Measurements from ENCODE around the gene FARP2. TPM values are rescaled to one million over a fixed set of nuclear protein-coding genes. Genes with fewer than 3 reads are reported as not detected.
"Not testable (repeated sequence)": the region's sequence is repeated elsewhere in the genome, so short reads cannot be mapped to it uniquely, and the experiment has no call there.

The FARP2 gene
- total RNA-seq, 1 donor from 2014 or later, result 67.7 TPM

DNA sequence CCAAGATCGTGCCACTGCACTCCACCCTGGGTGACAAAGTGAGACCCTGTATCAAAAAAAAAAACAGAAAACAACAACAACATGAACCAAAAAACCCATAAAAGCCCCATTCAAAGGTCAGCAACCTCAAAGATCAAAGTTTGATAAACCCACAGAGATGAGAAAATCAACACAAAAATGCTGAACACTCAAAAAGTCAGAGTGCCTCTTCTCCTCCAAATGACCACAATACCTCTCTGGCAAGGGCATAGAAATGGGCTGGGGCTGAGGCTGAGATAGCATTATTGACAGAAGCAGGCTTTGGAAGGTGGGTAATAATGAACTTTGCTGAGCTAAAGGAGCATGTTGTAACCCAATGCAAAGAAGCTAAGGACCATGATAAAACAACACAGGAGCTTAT is 66.3 kb downstream of the FARP2 start:
- peaks cover 25% of the 10 kb centered on the region for H3K36me3 Mint-ChIP-seq (ENCODE audit: unreplicated experiment)
- no peak overlapping the region for H3K27ac Mint-ChIP-seq (ENCODE audit: unreplicated experiment)
- no peaks in the 10 kb centered on the region for H3K9me3 Mint-ChIP-seq (ENCODE audit: unreplicated experiment)
- TF ChIP-seq, protein P1, sequence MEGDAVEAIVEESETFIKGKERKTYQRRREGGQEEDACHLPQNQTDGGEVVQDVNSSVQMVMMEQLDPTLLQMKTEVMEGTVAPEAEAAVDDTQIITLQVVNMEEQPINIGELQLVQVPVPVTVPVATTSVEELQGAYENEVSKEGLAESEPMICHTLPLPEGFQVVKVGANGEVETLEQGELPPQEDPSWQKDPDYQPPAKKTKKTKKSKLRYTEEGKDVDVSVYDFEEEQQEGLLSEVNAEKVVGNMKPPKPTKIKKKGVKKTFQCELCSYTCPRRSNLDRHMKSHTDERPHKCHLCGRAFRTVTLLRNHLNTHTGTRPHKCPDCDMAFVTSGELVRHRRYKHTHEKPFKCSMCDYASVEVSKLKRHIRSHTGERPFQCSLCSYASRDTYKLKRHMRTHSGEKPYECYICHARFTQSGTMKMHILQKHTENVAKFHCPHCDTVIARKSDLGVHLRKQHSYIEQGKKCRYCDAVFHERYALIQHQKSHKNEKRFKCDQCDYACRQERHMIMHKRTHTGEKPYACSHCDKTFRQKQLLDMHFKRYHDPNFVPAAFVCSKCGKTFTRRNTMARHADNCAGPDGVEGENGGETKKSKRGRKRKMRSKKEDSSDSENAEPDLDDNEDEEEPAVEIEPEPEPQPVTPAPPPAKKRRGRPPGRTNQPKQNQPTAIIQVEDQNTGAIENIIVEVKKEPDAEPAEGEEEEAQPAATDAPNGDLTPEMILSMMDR (IDR thresholded peaks at IDR 0.05; ENCODE audit: partially characterized antibody, unreplicated experiment), result no peak
- no peaks in the 10 kb centered on the region for H3K4me1 Mint-ChIP-seq (ENCODE audit: low read depth, unreplicated experiment)
- H3K4me3 Mint-ChIP-seq (ENCODE audit: unreplicated experiment), result no peak overlapping the region
- no peak for DNase-seq
- H3K27me3 Mint-ChIP-seq (ENCODE audit: unreplicated experiment), result peaks cover 2% of the 10 kb centered on the region

DNA sequence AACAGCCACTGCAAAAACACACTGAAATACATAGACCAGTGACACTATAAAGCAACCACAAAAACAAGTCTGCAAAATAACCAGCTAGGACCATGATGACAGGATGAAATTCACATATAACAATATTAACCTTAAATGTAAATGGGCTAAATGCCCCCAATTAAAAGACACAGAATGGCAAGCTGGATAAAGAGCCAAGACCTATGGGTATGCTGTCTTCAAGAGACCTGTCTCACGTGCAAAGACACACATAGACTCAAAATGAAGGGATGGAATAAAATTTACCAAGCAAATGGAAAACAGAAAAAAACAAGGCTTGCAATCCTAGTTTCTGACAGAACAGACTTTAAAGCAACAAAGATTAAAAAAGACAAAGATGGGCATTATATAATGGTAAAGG is 67.4 kb downstream of the FARP2 start:
- H3K9me3 Mint-ChIP-seq (ENCODE audit: unreplicated experiment); H3K27me3 Mint-ChIP-seq (ENCODE audit: unreplicated experiment); H3K4me3 Mint-ChIP-seq (ENCODE audit: unreplicated experiment); H3K27ac Mint-ChIP-seq (ENCODE audit: unreplicated experiment); DNase-seq; H3K4me1 Mint-ChIP-seq (ENCODE audit: low read depth, unreplicated experiment): not testable (repeated sequence)
- peaks cover 25% of the 10 kb centered on the region for H3K36me3 Mint-ChIP-seq (ENCODE audit: unreplicated experiment)

DNA sequence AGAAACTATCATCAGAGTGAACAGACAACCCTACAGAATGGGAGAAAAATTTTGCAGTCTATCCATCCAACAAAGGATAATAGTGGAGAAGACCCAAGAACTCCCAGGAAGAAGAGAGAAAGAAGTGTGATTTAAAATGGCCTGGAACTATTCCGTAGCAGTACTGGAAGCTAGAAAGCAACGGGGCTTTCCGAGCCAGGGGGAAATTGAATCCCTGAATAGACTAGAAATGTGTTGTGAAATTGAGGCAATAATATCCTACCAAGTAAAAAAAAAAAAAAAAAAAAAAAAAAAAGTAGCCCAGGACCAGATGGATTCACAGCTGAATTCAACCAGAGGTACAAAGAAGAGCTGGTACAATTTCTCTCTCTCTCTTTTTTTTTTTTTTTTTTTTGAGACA is 69.3 kb downstream of the FARP2 start:
- H3K36me3 Mint-ChIP-seq (ENCODE audit: unreplicated experiment), result peaks cover 29% of the 10 kb centered on the region
- no peak overlapping the region for H3K4me3 Mint-ChIP-seq (ENCODE audit: unreplicated experiment)
- TF ChIP-seq, protein P1 (IDR thresholded peaks at IDR 0.05; ENCODE audit: partially characterized antibody, unreplicated experiment), result no peak
- no peaks in the 10 kb centered on the region for H3K9me3 Mint-ChIP-seq (ENCODE audit: unreplicated experiment)
- peak overlapping the region; percentile 62 for H3K27ac Mint-ChIP-seq (ENCODE audit: unreplicated experiment)
- DNase-seq, result no peak
- no peaks in the 10 kb centered on the region for H3K4me1 Mint-ChIP-seq (ENCODE audit: low read depth, unreplicated experiment)
- peaks cover 4% of the 10 kb centered on the region for H3K27me3 Mint-ChIP-seq (ENCODE audit: unreplicated experiment)

DNA sequence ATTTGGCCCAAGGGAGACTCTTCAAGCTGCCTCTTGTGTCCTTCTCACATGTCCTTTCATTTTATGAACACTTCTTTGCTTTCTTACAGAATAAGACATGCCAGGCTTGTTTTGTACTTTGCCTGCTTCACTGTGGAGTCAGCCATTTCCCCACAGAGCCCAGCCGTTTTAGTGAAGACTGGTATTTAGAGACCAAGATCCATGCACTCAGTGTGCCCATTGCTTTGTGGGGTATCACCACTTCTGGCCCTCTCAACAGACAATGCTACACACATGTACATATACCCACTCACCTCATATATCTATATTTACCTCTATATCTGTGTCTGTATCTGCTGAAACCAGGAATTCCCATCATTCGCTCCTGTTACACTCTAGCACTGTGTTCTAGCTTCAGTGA is 74.1 kb downstream of the FARP2 start:
- no peaks in the 10 kb centered on the region for H3K4me1 Mint-ChIP-seq (ENCODE audit: low read depth, unreplicated experiment)

DNA sequence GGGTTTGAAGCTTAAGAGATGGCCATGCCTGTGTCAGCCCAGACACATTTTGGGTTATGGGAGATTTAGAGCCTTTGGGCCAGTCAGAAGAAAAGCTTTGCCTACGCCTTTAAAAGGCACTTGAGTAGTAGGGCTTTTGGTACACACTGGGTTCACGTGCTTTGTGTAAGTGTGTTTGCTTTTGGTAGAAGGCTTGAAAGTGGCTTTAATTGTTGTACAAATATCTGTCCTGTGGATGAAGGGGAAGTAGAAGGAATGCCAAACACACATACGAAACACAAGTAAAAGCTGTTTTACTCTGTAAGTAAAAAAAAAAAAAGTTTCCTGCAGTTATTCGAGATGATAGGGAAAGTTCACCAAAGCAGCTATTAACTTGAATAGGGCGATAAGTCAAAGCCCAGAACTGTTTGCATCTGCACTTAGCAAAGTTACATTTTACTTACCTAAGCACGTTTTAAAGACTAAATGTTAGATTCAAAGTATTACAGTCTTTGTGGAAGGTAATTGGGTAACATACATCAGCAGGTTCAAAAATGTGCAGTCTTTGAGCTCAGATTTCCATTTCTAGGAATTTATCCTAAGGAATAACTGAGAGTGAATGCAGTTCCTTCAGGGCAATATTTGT is 76.9 kb downstream of the FARP2 start:
- Mint-ChIP-seq H3K27ac (ENCODE audit: unreplicated experiment) (no peak overlapping the region), H3K27me3 (ENCODE audit: unreplicated experiment) (peaks cover 5% of the 10 kb centered on the region), H3K4me3 (ENCODE audit: unreplicated experiment) (no peak overlapping the region), H3K36me3 (ENCODE audit: unreplicated experiment) (peaks cover 10% of the 10 kb centered on the region), H3K9me3 (ENCODE audit: unreplicated experiment) (no peaks in the 10 kb centered on the region), H3K4me1 (ENCODE audit: low read depth, unreplicated experiment) (no peaks in the 10 kb centered on the region)
- DNase-seq, result no peak
- TF ChIP-seq, protein P1 (IDR thresholded peaks at IDR 0.05; ENCODE audit: partially characterized antibody, unreplicated experiment), result no peak

More for the DNA sequence above, 74.1 kb downstream of the FARP2 start:
- DNase-seq, result no peak
- TF ChIP-seq, protein P1 (IDR thresholded peaks at IDR 0.05; ENCODE audit: partially characterized antibody, unreplicated experiment), result no peak
- H3K27ac Mint-ChIP-seq (ENCODE audit: unreplicated experiment), result no peak overlapping the region
- H3K4me3 Mint-ChIP-seq (ENCODE audit: unreplicated experiment), result no peak overlapping the region
- no peaks in the 10 kb centered on the region for H3K9me3 Mint-ChIP-seq (ENCODE audit: unreplicated experiment)
- H3K36me3 Mint-ChIP-seq (ENCODE audit: unreplicated experiment), result peaks cover 10% of the 10 kb centered on the region
- peaks cover 2% of the 10 kb centered on the region for H3K27me3 Mint-ChIP-seq (ENCODE audit: unreplicated experiment)
